ENCODE measurements around the gene CFL1.

Gene CFL1

GRCh38 chr11:65870706-65871681 lies 13.0 kb upstream of the CFL1 start:
- no peak for DNase-seq (ENCODE audit: low read depth in 2 of 2)

- DNase-seq (ENCODE audit: low read depth in 2 of 2), result no peak
Observed at GRCh38 chr11:65870307-65870658, 12.3 kb upstream of the CFL1 start.

GRCh38 chr11:65869643-65870306 lies 11.8 kb upstream of the CFL1 start:
- DNase-seq (ENCODE audit: low read depth in 2 of 2), result no peak

GRCh38 chr11:65868907-65869306 lies 10.9 kb upstream of the CFL1 start:
- no peak for DNase-seq (ENCODE audit: low read depth in 2 of 2)

- no peak for DNase-seq (ENCODE audit: low read depth in 2 of 2)
Observed at GRCh38 chr11:65868076-65868667, 10.2 kb upstream of the CFL1 start.

GRCh38 chr11:65867284-65868071 lies 9.5 kb upstream of the CFL1 start:
- DNase-seq (ENCODE audit: low read depth in 2 of 2), result no peak

- DNase-seq (ENCODE audit: low read depth in 2 of 2), result no peak
Observed at GRCh38 chr11:65866509-65867283, 8.7 kb upstream of the CFL1 start.

- DNase-seq (ENCODE audit: low read depth in 2 of 2), result no peak
Observed at GRCh38 chr11:65865550-65866172, 7.7 kb upstream of the CFL1 start.

GRCh38 chr11:65864706-65865471 lies 6.9 kb upstream of the CFL1 start:
- DNase-seq (ENCODE audit: low read depth in 2 of 2), result no peak

- DNase-seq (ENCODE audit: low read depth in 2 of 2), result no peak
Observed at GRCh38 chr11:65863889-65864705, 6.1 kb upstream of the CFL1 start.

GRCh38 chr11:65862941-65863888 lies 5.2 kb upstream of the CFL1 start:
- DNase-seq (ENCODE audit: low read depth in 2 of 2), result no peak

- DNase-seq (ENCODE audit: low read depth in 2 of 2), result no peak
Observed at GRCh38 chr11:65862191-65862735, 4.3 kb upstream of the CFL1 start.

- no peak for DNase-seq (ENCODE audit: low read depth in 2 of 2)
Observed at GRCh38 chr11:65861533-65862183, 3.7 kb upstream of the CFL1 start.

- no peak for DNase-seq (ENCODE audit: low read depth in 2 of 2)
Observed at GRCh38 chr11:65861165-65861505, 3.2 kb upstream of the CFL1 start.

GRCh38 chr11:65860278-65861164 lies 2.5 kb upstream of the CFL1 start, which contains the start of gene MUS81:
MUS81 (plus strand) TSS chr11:65860433; CDS start chr11:65860754, 321 bp downstream.
- DNase-seq (ENCODE audit: low read depth in 2 of 2), result peak; percentile 92 to 95

- DNase-seq (ENCODE audit: low read depth in 2 of 2), result no peak
Observed at GRCh38 chr11:65859812-65860277, 1.9 kb upstream of the CFL1 start.

Data from activated CD4-positive, alpha-beta T cell treated with anti-CD3 and anti-CD28 coated beads for 24 hours (primary cell).